ENCODE data around the gene MED23.

- TF ChIP-seq CTCF (IDR thresholded peaks at IDR 0.05; ENCODE audit: low read length) (no peak), EZH2 (IDR thresholded peaks at IDR 0.05; ENCODE audit: borderline replicate concordance, low read length) (no peak)
These were observed 18.2 kb upstream of the MED23 start for GRCh38 chr6:131646249-131646670.

Measured in OCI-LY1 (cell line).